Nephron progenitor cell (in vitro differentiated cells): ENCODE measurements around the gene ACTRT2.

Experiments
- DNase-seq: peaks from one replicate; pipeline ENCODE4 v3.0.0; 2021
- H3K27ac Mint-ChIP-seq: 2 replicates; pipeline ENCODE4 v1.8.0; 2021; ENCODE audit warnings: mild to moderate bottlenecking, moderate library complexity, mixed read lengths
- H3K27me3 Mint-ChIP-seq: 2 replicates; pipeline ENCODE4 v1.8.0; 2021; ENCODE audit warnings: mild to moderate bottlenecking, low read depth, mixed read lengths; ENCODE audit not compliant: poor library complexity
- H3K36me3 Mint-ChIP-seq: 2 replicates; pipeline ENCODE4 v1.8.0; 2021; ENCODE audit warnings: low read depth, mixed read lengths
- H3K4me1 Mint-ChIP-seq: 2 replicates; pipeline ENCODE4 v1.8.0; 2021; ENCODE audit warnings: mixed read lengths
- H3K4me3 Mint-ChIP-seq: 2 replicates; pipeline ENCODE4 v1.8.0; 2021; ENCODE audit warnings: mild to moderate bottlenecking, moderate library complexity, mixed read lengths
- H3K9me3 Mint-ChIP-seq: 2 replicates; pipeline ENCODE4 v1.8.0; 2021; ENCODE audit warnings: mild to moderate bottlenecking, moderate library complexity, mixed read lengths
- TF ChIP-seq, protein P1 (sequence below): fragments of 200-600 bp; sonication (generic); IDR thresholded peaks from 2 replicates; pipeline ENCODE4 v1.5.0; 2021; ENCODE audit warnings: antibody characterized with exemption

Gene ACTRT2

DNA sequence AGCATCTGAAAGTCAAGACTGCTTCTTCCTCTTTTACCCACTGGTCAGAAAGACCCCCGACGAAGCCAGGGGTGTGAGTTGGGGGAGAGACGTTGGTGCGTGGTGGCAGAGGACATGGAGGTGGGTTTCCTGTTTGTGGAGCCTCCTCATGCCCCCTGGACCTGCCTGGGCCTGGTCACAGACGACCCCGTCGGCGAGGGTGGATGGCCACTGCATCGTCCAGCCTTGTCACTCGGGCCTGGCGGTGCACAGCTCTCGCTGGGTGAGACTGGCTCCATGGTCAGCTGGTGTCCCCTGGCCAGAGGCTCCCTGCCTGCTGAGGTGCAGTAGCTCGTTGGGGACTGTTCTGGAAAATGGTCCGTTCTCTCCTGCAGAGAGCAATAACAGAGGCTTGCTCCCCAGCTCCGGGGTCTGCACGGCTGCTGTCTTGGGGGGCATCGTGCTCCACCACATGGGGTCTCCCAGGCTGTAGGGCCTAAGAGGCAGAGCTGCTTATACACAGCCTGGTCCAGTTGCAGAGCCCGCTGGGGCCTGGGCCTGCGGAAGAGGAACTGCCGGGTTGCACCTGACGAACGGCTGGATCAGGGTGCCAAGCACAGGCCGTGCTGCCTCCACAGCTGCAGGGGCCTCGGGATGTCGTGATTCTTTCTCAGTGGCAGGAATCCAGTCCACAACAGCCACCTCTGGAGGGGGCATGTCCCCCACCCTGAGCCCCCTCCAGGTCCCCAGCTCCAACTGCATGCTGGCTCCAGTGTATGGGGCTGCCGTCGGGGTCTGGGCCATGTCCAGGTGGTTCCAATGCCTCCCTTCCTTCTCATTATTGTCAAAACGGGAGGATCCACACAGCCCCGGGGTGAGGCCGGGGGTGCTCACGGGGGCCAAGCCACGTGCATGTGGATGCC is 18.0 kb upstream of the ACTRT2 start:
- no peaks in the 10 kb centered on the region for H3K36me3 Mint-ChIP-seq
- peaks cover 16% of the 10 kb centered on the region for H3K27me3 Mint-ChIP-seq
- no peak overlapping the region for H3K4me3 Mint-ChIP-seq
- H3K27ac Mint-ChIP-seq, result no peak overlapping the region
- peaks cover 81% of the 10 kb centered on the region for H3K9me3 Mint-ChIP-seq
- no peak for DNase-seq
- no peaks in the 10 kb centered on the region for H3K4me1 Mint-ChIP-seq
- TF ChIP-seq, protein P1, sequence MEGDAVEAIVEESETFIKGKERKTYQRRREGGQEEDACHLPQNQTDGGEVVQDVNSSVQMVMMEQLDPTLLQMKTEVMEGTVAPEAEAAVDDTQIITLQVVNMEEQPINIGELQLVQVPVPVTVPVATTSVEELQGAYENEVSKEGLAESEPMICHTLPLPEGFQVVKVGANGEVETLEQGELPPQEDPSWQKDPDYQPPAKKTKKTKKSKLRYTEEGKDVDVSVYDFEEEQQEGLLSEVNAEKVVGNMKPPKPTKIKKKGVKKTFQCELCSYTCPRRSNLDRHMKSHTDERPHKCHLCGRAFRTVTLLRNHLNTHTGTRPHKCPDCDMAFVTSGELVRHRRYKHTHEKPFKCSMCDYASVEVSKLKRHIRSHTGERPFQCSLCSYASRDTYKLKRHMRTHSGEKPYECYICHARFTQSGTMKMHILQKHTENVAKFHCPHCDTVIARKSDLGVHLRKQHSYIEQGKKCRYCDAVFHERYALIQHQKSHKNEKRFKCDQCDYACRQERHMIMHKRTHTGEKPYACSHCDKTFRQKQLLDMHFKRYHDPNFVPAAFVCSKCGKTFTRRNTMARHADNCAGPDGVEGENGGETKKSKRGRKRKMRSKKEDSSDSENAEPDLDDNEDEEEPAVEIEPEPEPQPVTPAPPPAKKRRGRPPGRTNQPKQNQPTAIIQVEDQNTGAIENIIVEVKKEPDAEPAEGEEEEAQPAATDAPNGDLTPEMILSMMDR, result no peak

DNA sequence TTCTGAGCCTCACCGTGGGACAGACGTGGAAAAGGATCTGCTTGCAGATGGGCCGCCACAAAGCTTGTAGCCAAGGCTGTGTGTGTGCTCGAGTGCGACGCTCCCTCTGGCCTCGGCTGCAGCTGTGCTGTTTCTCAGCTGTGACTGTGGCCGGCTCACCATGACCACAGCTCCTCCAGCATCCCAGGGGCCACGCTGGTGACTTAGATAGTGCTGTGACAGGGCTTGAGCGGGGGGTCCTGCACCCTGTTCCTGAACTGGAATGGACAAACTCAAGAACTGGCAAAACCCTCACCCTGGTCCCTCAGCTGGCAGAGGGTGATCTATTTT is 17.4 kb upstream of the ACTRT2 start:
- Mint-ChIP-seq H3K27ac (no peak overlapping the region), H3K36me3 (no peaks in the 10 kb centered on the region), H3K27me3 (peaks cover 13% of the 10 kb centered on the region), H3K4me3 (no peak overlapping the region), H3K4me1 (no peaks in the 10 kb centered on the region), H3K9me3 (peaks cover 81% of the 10 kb centered on the region)
- DNase-seq, result no peak
- TF ChIP-seq, protein P1, result no peak

DNA sequence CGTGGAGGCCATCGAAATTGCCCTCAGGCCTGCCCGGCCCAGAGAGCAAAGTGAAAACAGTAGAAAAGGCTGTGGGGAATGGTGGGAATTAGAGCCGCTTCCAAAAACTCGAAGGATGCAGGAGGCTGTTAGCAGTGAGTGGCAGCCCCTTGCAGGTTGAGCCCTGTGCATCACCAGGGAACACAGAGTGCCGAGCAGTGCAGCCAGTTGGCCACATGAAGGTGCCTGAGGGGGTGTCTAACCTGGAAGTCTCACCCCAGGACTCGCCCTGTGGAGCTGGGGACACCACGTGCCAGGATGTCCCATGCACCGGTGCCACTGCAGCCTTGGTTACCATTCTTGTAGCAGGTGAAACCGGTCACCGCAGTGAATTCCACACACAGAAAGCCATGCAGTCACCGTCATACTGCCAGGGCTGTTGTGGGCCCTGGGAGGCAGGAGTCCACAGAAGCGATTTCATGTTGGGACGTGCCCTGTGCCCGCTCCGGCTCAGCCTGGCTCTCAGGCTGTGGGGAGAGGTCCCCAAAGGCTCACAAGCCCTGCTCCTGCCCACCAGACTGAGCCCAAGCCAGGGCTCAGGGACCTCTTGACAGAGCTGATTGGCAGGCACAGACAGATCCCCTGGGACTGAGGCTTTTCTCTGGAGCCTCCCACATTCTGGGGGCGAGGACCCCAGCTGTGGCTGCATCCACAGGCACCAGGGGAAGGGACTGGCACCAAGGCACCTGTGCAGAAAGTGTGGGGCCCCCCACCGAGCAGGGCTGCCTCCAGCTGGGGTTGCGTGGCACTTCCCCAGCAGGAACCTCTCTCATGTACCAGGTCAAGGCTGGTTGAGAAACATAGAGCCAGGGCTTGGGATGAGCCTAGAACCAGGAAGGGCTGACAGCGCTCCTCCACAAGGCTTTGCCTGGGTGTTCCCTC is 16.7 kb upstream of the ACTRT2 start:
- no peaks in the 10 kb centered on the region for H3K4me1 Mint-ChIP-seq
- DNase-seq, result no peak
- no peak overlapping the region for H3K4me3 Mint-ChIP-seq
- H3K9me3 Mint-ChIP-seq, result peaks cover 80% of the 10 kb centered on the region
- H3K27me3 Mint-ChIP-seq, result peaks cover 13% of the 10 kb centered on the region
- no peaks in the 10 kb centered on the region for H3K36me3 Mint-ChIP-seq
- TF ChIP-seq, protein P1, result no peak
- no peak overlapping the region for H3K27ac Mint-ChIP-seq

DNA sequence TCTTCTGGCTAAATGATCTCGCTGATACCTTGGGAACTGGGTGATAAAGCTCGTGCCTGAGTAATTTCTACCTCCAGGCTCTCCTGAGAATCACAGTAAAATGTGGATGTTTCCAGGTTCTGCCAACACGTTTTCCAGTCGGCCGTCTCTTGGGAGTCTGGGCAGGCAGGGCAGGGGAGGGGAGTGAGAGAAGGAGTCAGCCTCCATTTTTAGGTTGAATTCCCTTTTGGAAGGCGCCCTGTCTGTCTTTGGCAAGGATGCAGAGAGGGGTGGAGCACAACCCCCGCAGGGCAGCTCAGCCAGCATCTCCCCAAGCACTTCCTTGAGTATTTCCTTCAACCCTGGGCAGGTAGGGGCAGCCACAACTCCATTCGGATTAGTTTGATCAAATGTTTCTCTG is 15.5 kb upstream of the ACTRT2 start:
- H3K4me3 Mint-ChIP-seq, result no peak overlapping the region
- H3K27ac Mint-ChIP-seq, result no peak overlapping the region
- peaks cover 79% of the 10 kb centered on the region for H3K9me3 Mint-ChIP-seq
- TF ChIP-seq, protein P1, result no peak
- peaks cover 16% of the 10 kb centered on the region for H3K27me3 Mint-ChIP-seq
- H3K4me1 Mint-ChIP-seq, result no peaks in the 10 kb centered on the region
- DNase-seq, result no peak
- H3K36me3 Mint-ChIP-seq, result no peaks in the 10 kb centered on the region

GRCh38 chr1:3007298-3008147 is 13.7 kb upstream of the ACTRT2 start:
- no peaks in the 10 kb centered on the region for H3K36me3 Mint-ChIP-seq
- DNase-seq, result no peak
- no peak overlapping the region for H3K4me3 Mint-ChIP-seq
- peaks cover 23% of the 10 kb centered on the region for H3K27me3 Mint-ChIP-seq
- TF ChIP-seq, protein P1, result no peak
- peaks cover 80% of the 10 kb centered on the region for H3K9me3 Mint-ChIP-seq
- H3K27ac Mint-ChIP-seq, result no peak overlapping the region
- H3K4me1 Mint-ChIP-seq, result peaks cover 3% of the 10 kb centered on the region
